ENCODE results near the gene RBMS1.
A peak's percentile ranks its signal among the peaks of the same experiment; 100 is the strongest.

Gene RBMS1

GRCh38 chr2:160510617-160511016, 17.0 kb upstream of the RBMS1 start:
- ATAC-seq (no peak), DNase-seq (no peak)
- Mint-ChIP-seq H3K27ac (no peak overlapping the region), H3K27me3 (no peaks in the 10 kb centered on the region), H3K4me3 (no peak overlapping the region), H3K4me1 (peaks cover 31% of the 10 kb centered on the region), H3K9me3 (no peaks in the 10 kb centered on the region)

- H3K4me3 Mint-ChIP-seq: no peak overlapping the region
- peaks cover 21% of the 10 kb centered on the region for H3K4me1 Mint-ChIP-seq
- DNase-seq (no peak), ATAC-seq (no peak)
- H3K27ac Mint-ChIP-seq: no peak overlapping the region
- H3K9me3 Mint-ChIP-seq: no peaks in the 10 kb centered on the region
- H3K27me3 Mint-ChIP-seq: no peaks in the 10 kb centered on the region
Measured at GRCh38 chr2:160509016-160509415, 15.4 kb upstream of the RBMS1 start.

- no peak overlapping the region for H3K27ac Mint-ChIP-seq
Measured at GRCh38 chr2:160507464-160507863, 13.9 kb upstream of the RBMS1 start.

GRCh38 chr2:160507046-160507407, 13.4 kb upstream of the RBMS1 start:
- H3K9me3 Mint-ChIP-seq: no peaks in the 10 kb centered on the region
- H3K4me3 Mint-ChIP-seq: peak overlapping the region; percentile 44 to 53
- peaks cover 15% of the 10 kb centered on the region for H3K4me1 Mint-ChIP-seq
- no peaks in the 10 kb centered on the region for H3K27me3 Mint-ChIP-seq
- H3K27ac Mint-ChIP-seq: no peak overlapping the region
- DNase-seq (no peak), ATAC-seq (peak; percentile 50)

More at GRCh38 chr2:160507464-160507863, 13.9 kb upstream of the RBMS1 start:
- no peaks in the 10 kb centered on the region for H3K9me3 Mint-ChIP-seq
- no peak for DNase-seq
- no peak overlapping the region for H3K4me3 Mint-ChIP-seq
- H3K4me1 Mint-ChIP-seq: peaks cover 19% of the 10 kb centered on the region
- H3K27me3 Mint-ChIP-seq: no peaks in the 10 kb centered on the region
- no peak for ATAC-seq

GRCh38 chr2:160506371-160507045, 12.9 kb upstream of the RBMS1 start:
- peak overlapping the region in 1 of 2 donors; percentile 15 for H3K27ac Mint-ChIP-seq
- DNase-seq (no peak), ATAC-seq (no peak)
- H3K4me3 Mint-ChIP-seq: peak overlapping the region; percentile 44 to 53
- H3K9me3 Mint-ChIP-seq: no peaks in the 10 kb centered on the region
- H3K27me3 Mint-ChIP-seq: no peaks in the 10 kb centered on the region
- peaks cover 18% of the 10 kb centered on the region for H3K4me1 Mint-ChIP-seq

GRCh38 chr2:160505256-160505655, 11.6 kb upstream of the RBMS1 start:
- no peak overlapping the region for H3K27ac Mint-ChIP-seq
- H3K4me3 Mint-ChIP-seq: no peak overlapping the region
- DNase-seq (no peak), ATAC-seq (no peak)
- peaks cover 19% of the 10 kb centered on the region for H3K4me1 Mint-ChIP-seq
- no peaks in the 10 kb centered on the region for H3K9me3 Mint-ChIP-seq
- H3K27me3 Mint-ChIP-seq: no peaks in the 10 kb centered on the region

GRCh38 chr2:160502478-160502877, 8.9 kb upstream of the RBMS1 start:
- Mint-ChIP-seq H3K27me3 (no peaks in the 10 kb centered on the region), H3K27ac (no peak overlapping the region)
- ATAC-seq: no peak

GRCh38 chr2:160501370-160501769, 7.8 kb upstream of the RBMS1 start:
- ATAC-seq (peak; percentile 20), DNase-seq (no peak)
- H3K27me3 Mint-ChIP-seq: no peaks in the 10 kb centered on the region
- no peak overlapping the region for H3K4me3 Mint-ChIP-seq
- H3K27ac Mint-ChIP-seq: no peak overlapping the region
- no peaks in the 10 kb centered on the region for H3K9me3 Mint-ChIP-seq
- H3K4me1 Mint-ChIP-seq: peaks cover 9% of the 10 kb centered on the region

More at GRCh38 chr2:160502478-160502877, 8.9 kb upstream of the RBMS1 start:
- H3K4me3 Mint-ChIP-seq: no peak overlapping the region
- H3K4me1 Mint-ChIP-seq: peaks cover 19% of the 10 kb centered on the region
- no peaks in the 10 kb centered on the region for H3K9me3 Mint-ChIP-seq
- DNase-seq: no peak

GRCh38 chr2:160499865-160500264, 6.3 kb upstream of the RBMS1 start:
- H3K9me3 Mint-ChIP-seq: no peaks in the 10 kb centered on the region
- no peaks in the 10 kb centered on the region for H3K27me3 Mint-ChIP-seq
- H3K4me1 Mint-ChIP-seq: peaks cover 16% of the 10 kb centered on the region
- ATAC-seq (no peak), DNase-seq (no peak)
- no peak overlapping the region for H3K4me3 Mint-ChIP-seq
- H3K27ac Mint-ChIP-seq: no peak overlapping the region

- ATAC-seq (no peak), DNase-seq (no peak)
- no peaks in the 10 kb centered on the region for H3K9me3 Mint-ChIP-seq
- no peak overlapping the region for H3K4me3 Mint-ChIP-seq
- H3K27ac Mint-ChIP-seq: no peak overlapping the region
- no peaks in the 10 kb centered on the region for H3K27me3 Mint-ChIP-seq
- H3K4me1 Mint-ChIP-seq: peaks cover 23% of the 10 kb centered on the region
Measured at GRCh38 chr2:160498137-160498536, 4.5 kb upstream of the RBMS1 start.

- Mint-ChIP-seq H3K4me3 (peak overlapping the region; percentile 89 to 90), H3K27ac (peak overlapping the region; percentile 15 to 67), H3K4me1 (peaks cover 39% of the 10 kb centered on the region), H3K9me3 (no peaks in the 10 kb centered on the region), H3K27me3 (no peaks in the 10 kb centered on the region)
- no peak for DNase-seq
- no peak for ATAC-seq
Measured at GRCh38 chr2:160494201-160494644, 616 bp upstream of the RBMS1 start.

- Mint-ChIP-seq H3K27ac (peak overlapping the region; percentile 93 to 94), H3K9me3 (no peaks in the 10 kb centered on the region), H3K4me1 (peaks cover 53% of the 10 kb centered on the region), H3K27me3 (no peaks in the 10 kb centered on the region), H3K4me3 (peak overlapping the region; percentile 89 to 90)
- peak; percentile 60 to 62 for DNase-seq
- peak; percentile 69 for ATAC-seq
Measured at GRCh38 chr2:160492401-160493226, 993 bp downstream of the RBMS1 start.

GRCh38 chr2:160491911-160492371, 1.7 kb downstream of the RBMS1 start:
- Mint-ChIP-seq H3K27ac (peak overlapping the region; percentile 88 to 93), H3K27me3 (no peaks in the 10 kb centered on the region), H3K9me3 (no peaks in the 10 kb centered on the region), H3K4me1 (peaks cover 60% of the 10 kb centered on the region), H3K4me3 (peak overlapping the region; percentile 89)
- DNase-seq (no peak), ATAC-seq (no peak)

GRCh38 chr2:160490733-160491685, 2.6 kb downstream of the RBMS1 start:
- peak overlapping the region in 1 of 2 donors; percentile 73 for H3K27ac Mint-ChIP-seq
- H3K4me3 Mint-ChIP-seq: peak overlapping the region; percentile 61 to 89
- H3K4me1 Mint-ChIP-seq: peaks cover 60% of the 10 kb centered on the region
- ATAC-seq (no peak), DNase-seq (no peak)
- H3K9me3 Mint-ChIP-seq: no peaks in the 10 kb centered on the region
- no peaks in the 10 kb centered on the region for H3K27me3 Mint-ChIP-seq

GRCh38 chr2:160489111-160489510, 4.5 kb downstream of the RBMS1 start:
- peak overlapping the region in 1 of 2 donors; percentile 52 for H3K4me3 Mint-ChIP-seq

More at GRCh38 chr2:160489111-160489510, 4.5 kb downstream of the RBMS1 start:
- no peaks in the 10 kb centered on the region for H3K9me3 Mint-ChIP-seq
- no peaks in the 10 kb centered on the region for H3K27me3 Mint-ChIP-seq
- H3K27ac Mint-ChIP-seq: peak overlapping the region in 1 of 2 donors; percentile 34
- peaks cover 61% of the 10 kb centered on the region for H3K4me1 Mint-ChIP-seq
- DNase-seq (no peak), ATAC-seq (peak; percentile 63)

Data from stimulated activated naive CD8-positive, alpha-beta T cell treated with anti-CD3 and anti-CD28 coated beads, Interleukin-15, amount 100 ng/mL, for 72 hours (primary cell).